GM19397 (cell line): ENCODE measurements around the gene SPHK2.
"Not testable (repeated sequence)": the region's sequence is repeated elsewhere in the genome, so short reads cannot be mapped to it uniquely, and the experiment has no call there.

Experiments
- ATAC-seq: cut with Tn5 transposase; IDR thresholded peaks from one replicate; pipeline ENCODE4 v1.9.1; 2021; ENCODE audit warnings: mild to moderate bottlenecking, moderate library complexity; ENCODE audit not compliant: unreplicated experiment

Gene SPHK2

GRCh38 chr19:48676887-48677286, 57.6 kb downstream of the SPHK2 start:
- ATAC-seq, result no peak

DNA sequence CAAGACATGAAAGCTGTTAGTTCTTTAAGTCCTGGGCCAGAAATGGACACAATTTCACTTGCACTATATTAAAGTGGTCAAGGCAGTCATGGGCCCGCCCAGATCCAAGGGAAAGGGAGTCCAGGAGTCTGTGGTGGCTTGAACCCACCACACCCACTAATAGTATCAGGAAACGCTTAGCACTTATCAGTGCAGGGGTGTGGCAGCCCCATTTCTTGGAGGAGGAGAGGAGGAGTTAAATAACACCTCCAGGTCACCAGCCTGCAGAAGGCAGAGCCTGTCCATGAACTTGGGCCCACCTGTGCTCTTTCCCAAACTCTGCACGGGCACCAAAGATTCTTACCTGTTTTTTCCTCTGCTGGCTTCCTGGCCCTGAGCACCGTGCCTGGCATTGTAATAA, 58.9 kb downstream of the SPHK2 start:
- ATAC-seq, result no peak

DNA sequence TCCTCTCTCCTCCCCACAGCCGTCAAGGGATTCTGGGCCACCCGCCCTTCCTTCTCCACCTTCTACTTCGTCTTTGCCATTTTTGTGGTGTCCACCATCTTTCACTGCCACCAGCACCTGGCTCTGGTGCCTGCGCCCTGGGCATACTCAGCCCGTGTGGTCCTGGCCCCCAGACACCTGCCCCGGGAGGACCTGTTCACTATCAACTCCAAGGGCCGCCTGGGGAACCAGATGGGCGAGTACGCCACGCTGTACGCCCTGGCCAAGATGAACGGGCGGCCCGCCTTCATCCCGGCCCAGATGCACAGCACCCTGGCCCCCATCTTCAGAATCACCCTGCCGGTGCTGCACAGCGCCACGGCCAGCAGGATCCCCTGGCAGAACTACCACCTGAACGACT, 60.7 kb downstream of the SPHK2 start:
- not testable (repeated sequence) for ATAC-seq
